NCI-H1092 treated with DMSO at 0.1 percent for 48 hours (cell line): ENCODE data around the gene TMEM132C.
A peak's percentile ranks its signal among the peaks of the same experiment; 100 is the strongest.
"Not testable (repeated sequence)": the region's sequence is repeated elsewhere in the genome, so short reads cannot be mapped to it uniquely, and the experiment has no call there.

ENCODE experiments used
- DNase-seq: peaks from one replicate; lab custom pipeline; 2025; lab: John Stamatoyannopoulos, UW

Gene TMEM132C

DNA sequence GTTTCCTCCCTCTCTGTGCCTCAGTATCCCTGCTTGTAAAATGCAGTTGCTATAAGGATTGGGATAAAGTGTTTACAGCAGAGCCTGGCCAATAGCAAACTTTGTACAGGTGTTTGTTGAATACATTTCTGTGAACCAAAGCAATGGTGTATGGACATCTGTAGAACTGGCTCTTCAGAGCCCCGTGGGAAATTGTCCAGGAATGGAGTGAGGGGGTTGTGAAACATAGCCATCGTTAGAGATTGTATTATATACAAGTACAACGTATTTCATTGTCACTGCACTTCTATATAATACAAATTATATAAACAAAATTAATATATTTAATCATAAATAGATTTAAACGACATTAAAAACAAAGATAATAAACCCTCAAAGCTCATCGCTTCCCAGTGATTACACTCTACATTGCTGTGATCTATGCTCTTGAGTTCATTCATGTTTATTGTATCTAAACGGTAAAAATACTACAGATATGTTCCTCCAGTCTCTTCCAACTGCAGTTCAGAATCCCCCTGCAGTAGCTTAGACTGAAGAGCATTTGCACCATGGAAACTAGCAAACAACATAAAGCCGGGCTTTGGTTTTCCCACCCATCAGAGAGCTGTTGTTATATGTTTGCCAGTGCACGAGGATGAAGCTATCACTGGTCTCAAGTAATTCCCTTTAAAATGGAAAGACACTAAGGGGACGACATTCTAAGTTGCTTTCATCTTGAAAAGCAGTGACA lies 216.7 kb downstream of the TMEM132C start:
- DNase-seq = no peak

DNA sequence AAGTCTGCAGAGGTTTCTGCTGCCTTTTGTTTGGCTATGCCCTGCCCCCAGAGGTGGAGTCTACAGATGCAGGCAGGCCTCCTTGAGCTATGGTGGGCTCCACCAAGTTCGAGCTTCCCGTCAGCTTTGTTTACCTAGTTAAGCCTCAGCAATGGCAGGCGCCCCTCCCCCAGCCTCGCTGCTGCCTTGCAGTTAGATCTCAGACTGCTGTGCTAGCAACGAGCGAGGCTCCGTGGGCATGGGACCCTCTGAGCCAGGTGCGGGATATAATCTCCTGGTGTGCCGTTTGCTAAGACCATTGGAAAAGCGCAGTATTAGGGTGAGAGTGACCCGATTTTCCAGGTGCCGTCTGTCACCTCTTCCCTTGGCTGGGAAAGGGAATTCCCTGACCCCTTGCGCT lies 230.4 kb downstream of the TMEM132C start:
- not testable (repeated sequence) for DNase-seq

DNA sequence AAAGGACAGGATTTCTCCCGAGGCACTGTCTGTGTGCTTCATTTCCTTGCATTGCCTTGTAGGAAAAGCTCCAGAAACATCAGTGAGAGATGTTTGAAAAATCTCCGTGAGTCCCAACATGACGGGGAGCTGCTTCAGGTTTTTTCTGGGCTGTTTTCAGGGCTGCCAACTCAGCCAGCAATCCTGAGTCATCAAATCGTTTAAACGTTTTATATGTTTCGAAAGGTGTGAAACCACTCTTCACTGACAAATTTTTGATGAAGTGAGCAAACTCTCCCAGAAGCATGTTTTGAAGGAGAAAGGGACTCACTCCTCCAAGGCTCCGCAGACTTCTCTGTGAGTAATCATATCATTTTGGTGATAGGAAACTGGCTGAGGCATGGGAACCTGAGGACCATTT lies 240.5 kb downstream of the TMEM132C start:
- no peak for DNase-seq

- DNase-seq = no peak
Observed at GRCh38 chr12:128509170-128509569, 242.2 kb downstream of the TMEM132C start.

GRCh38 chr12:128510511-128510910 lies 243.5 kb downstream of the TMEM132C start:
- DNase-seq = peak; percentile 26

- no peak for DNase-seq
Observed at GRCh38 chr12:128513331-128513730, 246.4 kb downstream of the TMEM132C start.

- no peak for DNase-seq
Observed at GRCh38 chr12:128513831-128514230, 246.9 kb downstream of the TMEM132C start.

- DNase-seq = no peak
Observed at GRCh38 chr12:128518644-128519043, 251.7 kb downstream of the TMEM132C start.

DNA sequence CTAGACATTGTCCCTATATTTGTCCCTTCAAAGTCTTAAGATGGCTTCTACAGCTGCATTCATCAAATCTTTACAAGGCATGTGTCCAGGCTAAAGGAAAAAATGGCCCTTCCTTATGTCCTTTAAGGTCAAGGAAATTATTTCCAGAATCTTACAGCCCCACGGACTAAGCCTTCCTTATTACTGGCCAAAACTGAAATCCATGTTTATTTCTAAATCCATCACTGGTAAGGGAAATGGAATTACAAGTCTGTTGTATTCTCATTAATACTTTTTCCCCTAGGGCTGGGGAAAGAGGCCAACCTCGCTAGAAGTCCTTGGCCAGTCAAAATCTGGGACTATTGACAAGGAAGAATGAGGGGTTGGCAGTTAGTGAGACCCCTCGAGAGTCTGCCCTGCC lies 252.5 kb downstream of the TMEM132C start:
- no peak for DNase-seq

DNA sequence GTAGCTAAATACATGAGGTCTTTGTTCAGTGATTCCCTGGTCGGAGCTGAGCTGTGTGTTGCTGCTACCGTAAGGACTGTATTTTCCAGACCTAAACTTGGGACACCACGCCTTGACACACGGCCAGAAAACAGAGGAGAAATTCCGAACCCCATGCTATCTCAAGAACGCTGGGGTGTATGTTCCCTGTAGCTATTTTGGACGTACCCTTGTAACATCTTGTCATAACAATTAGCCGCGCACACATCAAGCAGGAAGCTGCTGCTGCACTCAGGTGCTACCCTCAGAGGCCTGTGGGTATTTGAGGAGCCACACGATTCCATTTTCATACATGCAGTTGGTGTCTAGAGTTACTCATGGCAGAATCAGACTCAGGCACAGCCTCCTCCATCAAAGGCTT lies 255.0 kb downstream of the TMEM132C start:
- no peak for DNase-seq

GRCh38 chr12:128524439-128524838 lies 257.5 kb downstream of the TMEM132C start:
- DNase-seq = no peak

DNA sequence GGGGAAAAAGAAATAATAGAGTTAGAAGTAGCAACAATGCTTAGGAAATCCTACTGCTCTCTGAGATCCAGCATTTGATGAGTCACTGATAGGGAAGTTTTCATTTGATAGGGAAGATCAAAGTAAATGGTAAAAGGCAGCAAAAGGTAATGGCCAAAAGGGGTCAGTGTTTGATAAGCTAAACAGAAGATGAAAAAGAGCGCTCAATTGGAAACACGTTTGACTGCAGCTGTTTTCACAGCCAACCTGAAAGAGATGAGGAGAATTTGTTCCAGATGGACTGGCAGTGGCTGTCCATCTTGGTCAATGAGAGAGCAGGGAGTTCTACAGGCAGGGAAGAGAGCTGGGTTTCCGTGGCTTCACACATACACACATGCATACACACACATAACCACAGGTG lies 264.2 kb downstream of the TMEM132C start:
- peak; percentile 18 for DNase-seq

DNA sequence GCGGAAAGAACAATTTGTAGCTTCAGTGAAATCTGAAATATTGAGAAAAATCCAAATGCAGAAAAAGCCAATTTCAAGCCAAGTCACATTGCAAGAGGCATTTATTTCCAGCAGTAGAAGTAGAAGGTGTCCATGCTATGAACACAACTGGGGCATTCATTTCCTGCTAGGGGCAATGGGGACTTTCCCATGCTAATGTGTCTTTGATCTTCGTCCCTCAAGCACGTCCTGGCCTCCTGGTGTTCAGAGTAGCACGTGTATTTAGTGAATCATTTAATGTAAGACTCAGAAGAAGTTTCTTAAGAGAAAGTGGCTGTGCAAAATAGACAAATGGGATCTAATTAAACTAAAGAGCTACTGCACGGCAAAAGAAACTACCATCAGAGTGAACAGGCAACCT lies 267.9 kb downstream of the TMEM132C start:
- no peak for DNase-seq

DNA sequence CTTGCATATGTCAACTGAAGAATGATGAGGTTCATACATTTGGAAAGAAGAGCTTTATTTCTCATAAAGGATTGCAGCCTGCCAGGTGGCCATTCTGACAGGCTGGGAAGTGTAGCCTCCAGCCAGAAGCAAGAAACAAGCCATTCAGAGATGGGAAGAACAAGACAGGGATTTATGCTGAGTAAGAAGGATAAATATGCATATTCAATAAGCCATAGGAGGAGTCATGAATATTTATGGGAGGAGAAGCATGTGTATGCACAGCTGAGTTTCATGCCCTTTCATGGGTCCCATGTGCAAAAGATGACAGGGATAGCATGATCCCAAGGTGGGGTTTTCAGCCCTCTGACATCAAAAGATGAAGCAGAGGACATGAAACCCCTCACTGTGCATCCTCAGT lies 269.8 kb downstream of the TMEM132C start:
- no peak for DNase-seq

DNA sequence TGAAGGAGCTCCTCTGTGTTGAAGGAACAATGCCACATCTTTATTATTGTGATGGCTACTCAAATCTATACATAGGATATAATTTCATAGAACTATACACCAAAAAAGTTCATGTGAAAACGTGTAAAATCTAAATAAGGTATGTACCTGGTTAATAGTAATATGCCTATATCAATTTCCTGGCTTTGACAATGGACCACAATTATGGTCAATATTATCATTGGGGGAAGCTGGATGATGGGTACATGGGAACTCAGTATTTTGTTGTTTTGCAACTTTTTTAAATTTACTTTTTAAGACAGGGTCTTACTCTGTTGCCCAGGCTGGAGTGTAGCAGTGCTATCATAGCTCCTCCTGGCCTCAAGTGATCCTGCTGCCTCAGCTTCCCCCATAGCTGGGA lies 270.7 kb downstream of the TMEM132C start:
- no peak for DNase-seq

DNA sequence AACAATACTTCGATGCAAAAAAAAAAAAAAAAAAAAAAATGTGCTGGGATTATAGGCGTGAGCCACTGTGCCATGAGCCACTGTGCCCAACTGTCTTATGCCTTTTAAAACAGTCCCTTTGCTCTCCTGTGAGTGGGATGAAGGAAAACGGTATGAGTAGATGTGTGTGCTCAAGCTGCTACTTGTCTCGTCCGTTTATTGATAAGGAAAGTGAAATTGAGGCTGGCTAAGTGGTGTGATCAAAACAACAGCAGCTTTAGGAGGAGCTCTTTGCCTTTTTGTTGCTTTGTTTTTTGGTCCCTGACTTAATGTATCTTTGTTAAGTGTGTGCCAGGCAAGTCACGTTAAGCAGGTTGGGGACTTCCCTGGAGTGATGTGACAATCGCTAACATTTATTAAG lies 275.9 kb downstream of the TMEM132C start:
- no peak for DNase-seq

DNA sequence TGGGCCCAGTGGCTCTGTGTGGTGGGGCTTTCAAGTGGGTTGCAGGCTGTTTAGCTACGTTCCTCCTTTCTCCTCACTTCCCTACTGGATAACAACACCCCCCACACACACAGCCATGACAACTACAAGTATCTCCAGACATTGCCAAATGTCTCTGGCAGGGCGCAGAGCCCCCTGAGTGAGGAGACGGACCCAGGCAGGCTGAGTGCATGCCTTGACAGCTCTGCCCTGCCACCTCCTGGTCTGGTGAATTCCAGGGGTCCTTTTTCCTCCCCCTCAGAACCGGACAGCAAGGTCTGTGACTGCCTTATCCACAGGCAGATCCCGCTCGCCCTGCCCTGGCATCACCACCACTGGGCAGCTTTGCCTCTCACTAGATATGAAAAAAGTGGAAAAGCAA lies 276.5 kb downstream of the TMEM132C start:
- DNase-seq = no peak

DNA sequence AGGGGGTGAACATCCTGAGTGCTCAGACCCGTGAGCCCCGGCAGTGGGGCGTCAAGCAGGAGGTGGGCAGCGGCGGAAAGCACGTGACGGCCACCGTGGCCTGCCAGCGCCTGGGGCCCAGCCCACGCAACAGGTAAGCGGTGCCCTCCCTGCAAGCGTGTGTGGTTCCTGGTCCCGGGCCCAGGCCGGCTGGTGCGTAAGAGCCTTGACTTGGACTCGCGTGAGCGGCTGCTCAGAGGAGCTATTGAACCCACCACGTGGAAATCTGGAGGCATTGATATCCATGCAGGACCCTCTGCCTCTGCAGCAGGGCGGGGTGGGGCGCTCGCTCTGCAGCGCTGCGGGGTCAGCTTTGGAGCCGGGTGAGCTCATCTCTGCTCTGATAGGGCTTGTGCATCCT lies 277.0 kb downstream of the TMEM132C start:
- no peak for DNase-seq

GRCh38 chr12:128548949-128549348 lies 282.0 kb downstream of the TMEM132C start:
- no peak for DNase-seq

DNA sequence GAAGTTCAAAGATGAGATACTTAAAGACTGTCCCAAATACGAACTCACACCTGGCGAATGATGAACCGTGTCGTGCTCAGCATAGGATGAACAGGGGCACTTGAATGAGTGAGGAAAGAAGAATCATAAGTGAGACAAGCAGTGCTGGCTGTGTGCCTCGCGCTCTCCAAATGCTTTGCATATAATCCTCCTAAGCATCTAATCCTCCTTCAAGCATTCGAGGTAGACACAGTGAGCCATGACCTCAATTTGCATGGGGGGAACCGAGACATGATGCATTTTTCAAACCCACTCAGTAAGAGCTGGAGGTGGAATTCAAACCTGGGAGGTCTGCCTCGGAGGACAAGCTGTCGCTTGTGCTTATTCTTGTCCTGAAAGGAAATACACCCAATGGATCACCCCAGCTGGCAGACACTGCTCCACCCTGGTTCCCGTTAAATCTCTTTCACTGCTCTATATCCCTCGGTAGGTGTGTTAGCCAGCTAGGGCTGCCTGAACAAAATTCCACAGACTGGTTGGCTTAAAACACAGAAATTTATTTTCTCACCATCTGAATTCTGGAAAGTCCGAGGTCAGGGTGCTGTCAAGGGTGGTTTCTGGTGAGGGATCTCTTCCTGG lies 282.7 kb downstream of the TMEM132C start:
- DNase-seq = no peak

GRCh38 chr12:128551266-128551665 lies 284.3 kb downstream of the TMEM132C start:
- peak; percentile 91 for DNase-seq

DNA sequence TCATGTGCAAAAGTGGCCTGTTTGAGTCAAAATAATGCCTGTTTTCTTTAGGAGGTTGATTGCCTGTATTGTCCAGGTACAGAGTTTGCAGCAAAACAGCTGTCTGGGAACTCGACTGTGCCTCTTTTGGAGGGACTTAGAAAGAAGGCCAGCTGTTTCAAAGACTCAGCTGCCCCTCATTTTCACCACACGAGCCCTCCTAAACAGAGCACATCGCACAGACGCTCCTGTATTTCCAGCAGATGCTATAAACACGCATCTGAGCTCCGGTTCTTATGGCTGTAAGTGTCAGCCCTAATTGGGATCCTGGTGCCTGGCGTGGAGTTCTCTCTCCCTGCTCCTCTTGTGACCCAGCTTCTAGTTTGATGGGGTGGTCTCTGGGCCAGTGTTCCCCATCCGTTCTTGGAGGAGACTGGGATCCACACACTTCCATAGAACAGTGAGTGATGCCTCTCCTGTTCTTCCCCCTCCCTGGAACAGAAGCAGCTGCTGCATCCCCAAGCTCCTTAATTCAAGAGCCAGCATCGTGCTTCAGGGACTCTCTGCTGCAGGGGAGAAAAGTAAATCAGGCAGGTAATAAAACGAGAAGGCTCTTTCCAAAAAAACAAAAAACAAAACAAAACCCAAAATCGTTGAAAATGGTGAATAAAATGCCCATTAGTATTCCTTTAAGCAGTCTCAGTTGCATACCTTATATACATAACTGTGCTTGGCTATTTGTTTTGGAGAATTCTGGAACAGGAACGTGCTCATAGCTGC lies 287.8 kb downstream of the TMEM132C start:
- no peak for DNase-seq

- DNase-seq = no peak
Observed at GRCh38 chr12:128557231-128557630, 290.3 kb downstream of the TMEM132C start.
